Measurements from ENCODE around the gene SKIL.

DNA sequence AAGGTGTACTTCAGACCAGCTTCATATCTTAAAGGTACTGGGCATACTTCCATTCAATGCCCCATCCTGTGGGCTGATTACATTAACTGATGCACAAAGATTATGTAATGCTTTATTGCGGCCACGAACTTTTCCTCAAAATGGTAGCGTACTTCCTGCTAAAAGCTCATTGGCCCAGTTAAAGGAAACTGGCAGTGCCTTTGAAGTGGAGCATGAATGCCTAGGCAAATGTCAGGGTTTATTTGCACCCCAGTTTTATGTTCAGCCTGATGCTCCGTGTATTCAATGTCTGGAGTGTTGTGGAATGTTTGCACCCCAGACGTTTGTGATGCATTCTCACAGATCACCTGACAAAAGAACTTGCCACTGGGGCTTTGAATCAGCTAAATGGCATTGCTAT is 3.4 kb downstream of the SKIL start:
- TF ChIP-seq, protein P1, sequence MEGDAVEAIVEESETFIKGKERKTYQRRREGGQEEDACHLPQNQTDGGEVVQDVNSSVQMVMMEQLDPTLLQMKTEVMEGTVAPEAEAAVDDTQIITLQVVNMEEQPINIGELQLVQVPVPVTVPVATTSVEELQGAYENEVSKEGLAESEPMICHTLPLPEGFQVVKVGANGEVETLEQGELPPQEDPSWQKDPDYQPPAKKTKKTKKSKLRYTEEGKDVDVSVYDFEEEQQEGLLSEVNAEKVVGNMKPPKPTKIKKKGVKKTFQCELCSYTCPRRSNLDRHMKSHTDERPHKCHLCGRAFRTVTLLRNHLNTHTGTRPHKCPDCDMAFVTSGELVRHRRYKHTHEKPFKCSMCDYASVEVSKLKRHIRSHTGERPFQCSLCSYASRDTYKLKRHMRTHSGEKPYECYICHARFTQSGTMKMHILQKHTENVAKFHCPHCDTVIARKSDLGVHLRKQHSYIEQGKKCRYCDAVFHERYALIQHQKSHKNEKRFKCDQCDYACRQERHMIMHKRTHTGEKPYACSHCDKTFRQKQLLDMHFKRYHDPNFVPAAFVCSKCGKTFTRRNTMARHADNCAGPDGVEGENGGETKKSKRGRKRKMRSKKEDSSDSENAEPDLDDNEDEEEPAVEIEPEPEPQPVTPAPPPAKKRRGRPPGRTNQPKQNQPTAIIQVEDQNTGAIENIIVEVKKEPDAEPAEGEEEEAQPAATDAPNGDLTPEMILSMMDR (conservative IDR thresholded peaks at IDR 0.05; ENCODE audit: low read depth, low read length) = no peak
- no peak for TF ChIP-seq EZH2 (IDR thresholded peaks at IDR 0.05; ENCODE audit: low read length, unreplicated experiment)
- no peak for TF ChIP-seq EZH2phosphoT487 (IDR thresholded peaks at IDR 0.05; ENCODE audit: borderline replicate concordance, low read length)

Data from PC-3 (cell line).